H1 (cell line): ENCODE results near the gene FBXO44. TPM values are rescaled to one million over a fixed set of nuclear protein-coding genes. Genes with fewer than 3 reads are reported as not detected.

Source experiments
- ASH2L ChIP-seq: fragments of 200-600, 300-600 bp; sonication (generic); IDR thresholded peaks from one replicate; pipeline ENCODE4 v1.7.1; 2017; ENCODE audit warnings: low read length
- ATF3 ChIP-seq: IDR thresholded peaks from 2 replicates; pipeline ENCODE4 v1.6.1; 2011; ENCODE audit warnings: low read depth, mild to moderate bottlenecking, low read length; ENCODE audit not compliant: insufficient read depth
- BACH1 ChIP-seq: IDR thresholded peaks from 2 replicates; pipeline ENCODE4 v1.6.1; 2012; ENCODE audit warnings: low read length, improper control_type of control experiment
- CTBP2 ChIP-seq: IDR thresholded peaks from 2 replicates; pipeline ENCODE4 v1.7.0; 2011; ENCODE audit warnings: borderline replicate concordance, mild to moderate bottlenecking, moderate library complexity, mixed read lengths, low read length; ENCODE audit not compliant: insufficient read depth, insufficient read length
- EGR1 ChIP-seq: IDR thresholded peaks from 2 replicates; pipeline ENCODE4 v1.6.1; 2011; ENCODE audit warnings: low read depth, low read length, borderline replicate concordance
- EP300 ChIP-seq, 2 experiments: IDR thresholded peaks; 1 replicate in 1 of 2; 2 replicates in 1 of 2; pipeline ENCODE4 v1.6.1; 2011 to 2012; ENCODE audit warnings: low read depth in 2 of 2, low read length in 2 of 2, mild to moderate bottlenecking in 2 of 2, borderline replicate concordance in 1 of 2, inconsistent platforms in 1 of 2, moderate library complexity in 1 of 2
- FOSL1 ChIP-seq: IDR thresholded peaks from 2 replicates; pipeline ENCODE4 v1.6.1; 2011; ENCODE audit warnings: mild to moderate bottlenecking, low read depth, low read length, moderate library complexity; ENCODE audit not compliant: insufficient read depth
- HDAC2 ChIP-seq, 2 experiments: fragments of 300-600 bp in 1 of 2; sonication (generic) in 1 of 2; IDR thresholded peaks; 2 replicates each; pipeline ENCODE4 v1.6.1; 2011 to 2012; ENCODE audit warnings: low read depth in 2 of 2, low read length in 2 of 2, mild to moderate bottlenecking in 2 of 2, moderate library complexity in 2 of 2, borderline replicate concordance in 1 of 2, inconsistent platforms in 1 of 2
- KDM4A ChIP-seq: IDR thresholded peaks from one replicate; pipeline ENCODE4 v1.7.1; 2012; ENCODE audit warnings: low read depth, mild to moderate bottlenecking, moderate library complexity, low read length, inconsistent platforms; ENCODE audit not compliant: severe bottlenecking
- MAX ChIP-seq: IDR thresholded peaks from 2 replicates; pipeline ENCODE4 v1.6.1; 2012; ENCODE audit warnings: inconsistent platforms
- NANOG ChIP-seq: IDR thresholded peaks from 2 replicates; pipeline ENCODE4 v1.6.1; 2011; ENCODE audit warnings: low read length, low read depth, mild to moderate bottlenecking, inconsistent platforms; ENCODE audit not compliant: insufficient read depth, poor library complexity, severe bottlenecking
- NRF1 ChIP-seq: IDR thresholded peaks from 2 replicates; pipeline ENCODE4 v1.6.1; 2011; ENCODE audit warnings: mild to moderate bottlenecking, low read depth, low read length, improper control_type of control experiment
- PHF8 ChIP-seq: fragments of 200-600 bp; sonication (generic); conservative IDR thresholded peaks from 2 replicates; pipeline ENCODE4 v1.7.1; 2012; ENCODE audit warnings: low read depth, mild to moderate bottlenecking, inconsistent platforms, low read length, moderate library complexity
- POLR2A ChIP-seq, 2 experiments: IDR thresholded peaks; 1 replicate in 1 of 2; 2 replicates in 1 of 2; pipeline ENCODE4 v1.6.1; 2011; ENCODE audit warnings: low read depth in 2 of 2, low read length in 2 of 2, mild to moderate bottlenecking in 2 of 2; ENCODE audit errors: control extremely low read depth in 1 of 2
- SIN3A ChIP-seq, 2 experiments: IDR thresholded peaks in 1 of 2; conservative IDR thresholded peaks in 1 of 2; 2 replicates each; pipeline ENCODE4 v1.6.1; 2011 to 2012; ENCODE audit warnings: low read length in 2 of 2, improper control_type of control experiment in 1 of 2, low read depth in 1 of 2, mild to moderate bottlenecking in 1 of 2
- SIRT6 ChIP-seq: IDR thresholded peaks from one replicate; pipeline ENCODE4 v1.7.1; 2012; ENCODE audit warnings: low read length, inconsistent platforms
- SRF ChIP-seq: IDR thresholded peaks from 2 replicates; pipeline ENCODE4 v1.6.1; 2011; ENCODE audit warnings: mild to moderate bottlenecking, low read depth, low read length, moderate library complexity
- TAF1 ChIP-seq: IDR thresholded peaks from 2 replicates; pipeline ENCODE4 v1.6.1; 2011; ENCODE audit warnings: mild to moderate bottlenecking, low read depth, low read length
- TAF7 ChIP-seq: optimal IDR thresholded peaks from 2 replicates; pipeline ENCODE3; 2011; ENCODE audit warnings: low read depth, mild to moderate bottlenecking, inconsistent platforms, low read length, moderate library complexity, borderline replicate concordance
- YY1 ChIP-seq: IDR thresholded peaks from 2 replicates; pipeline ENCODE4 v1.6.1; 2011; ENCODE audit warnings: low read depth, mild to moderate bottlenecking, low read length
- polyA plus RNA-seq, 7 experiments: library from polyadenylated mRNA; depleted of rRNA in 3 of 7; stranded (reverse) in 5 of 7; unstranded in 2 of 7; fragments of >200 nt in 5 of 7; fragments of 200-250 nt in 2 of 7; gene quantifications; 1 replicate in 5 of 7; 2 replicates in 1 of 7; 4 replicates in 1 of 7; pipeline versions ENCODE4 v1.2.1 to v1.2.3, GENCODE V29; 2011 to 2013; ENCODE audit warnings: missing spikeins in 2 of 7, mixed read lengths in 2 of 7
- total RNA-seq: library from RNA; stranded (reverse); fragmentation: NEBNext Ultra II Directional; extraction: Animal tissue kit (Norgen Biotek cat#: 25700); gene quantifications from 2 replicates; pipeline ENCODE4 v1.2.1, GENCODE V29; 2021
- TF ChIP-seq, protein P1 (sequence below): IDR thresholded peaks from 2 replicates; pipeline ENCODE4 v1.6.1; 2012; ENCODE audit warnings: inconsistent platforms

FBXO44 gene
- total and polyA plus RNA-seq, 2 of the 8 experiments (the other 6 are each of a cell fraction or from before 2014, with no cell fraction given) = 27.0 to 27.2 TPM

DNA sequence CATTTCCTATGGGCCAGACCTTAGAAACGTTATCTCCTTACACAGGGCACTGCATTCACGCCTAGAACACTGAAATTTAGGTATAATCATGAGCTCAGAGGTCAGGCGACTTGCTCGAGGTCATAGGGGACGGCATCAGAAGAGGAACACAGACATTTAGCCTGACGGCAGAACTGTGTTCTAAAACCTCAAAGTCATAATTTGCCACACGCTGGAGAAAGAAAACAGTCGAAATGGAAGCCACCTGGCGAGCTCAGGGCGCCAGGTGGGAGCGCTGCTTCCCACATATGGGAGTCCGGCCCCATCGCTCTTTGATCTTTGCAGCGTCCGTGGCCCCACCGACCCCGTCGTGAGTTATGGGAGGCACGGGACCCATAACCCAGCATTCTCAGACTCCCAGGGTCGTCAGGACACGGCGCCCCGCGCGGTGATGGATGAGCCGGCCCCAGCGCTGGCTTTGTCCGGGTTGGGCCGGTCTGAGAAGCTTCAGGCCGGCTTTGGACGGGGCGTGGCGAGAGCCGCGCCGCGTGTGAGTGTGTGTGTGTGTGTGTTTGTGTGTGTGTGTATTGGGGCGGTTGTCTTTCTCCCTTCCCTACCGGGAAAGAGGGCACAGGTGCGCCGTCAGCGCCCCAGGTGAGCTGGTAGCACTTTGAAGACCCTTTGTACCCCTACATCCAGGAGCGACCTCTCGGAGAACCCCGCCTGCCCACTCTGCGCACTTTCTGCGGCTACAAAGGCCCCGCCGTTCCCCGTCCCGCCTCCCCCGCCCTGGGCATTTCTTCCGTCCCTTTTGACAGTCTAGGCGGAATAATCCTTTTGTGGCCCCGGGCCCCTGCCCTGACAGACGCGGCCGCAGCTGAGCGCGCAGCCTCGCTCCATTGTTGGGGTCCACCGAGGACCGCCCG lies 36.0 kb downstream of the FBXO44 start (continued):
- TF ChIP-seq NRF1 = no peak; the same call in 1 of the 2 replicates
- TF ChIP-seq FOSL1 = no peak
- TF ChIP-seq EP300 (IDR thresholded peaks at IDR 0.05; ENCODE audit: borderline replicate concordance in 1 of 2, low read depth in 2 of 2, low read length in 2 of 2) = peak in 1 of 2 experiments; percentile 36; a peak in 1 of 3 replicates
- TF ChIP-seq NANOG = no peak
- TF ChIP-seq BACH1 = no peak
- TF ChIP-seq, protein P1, sequence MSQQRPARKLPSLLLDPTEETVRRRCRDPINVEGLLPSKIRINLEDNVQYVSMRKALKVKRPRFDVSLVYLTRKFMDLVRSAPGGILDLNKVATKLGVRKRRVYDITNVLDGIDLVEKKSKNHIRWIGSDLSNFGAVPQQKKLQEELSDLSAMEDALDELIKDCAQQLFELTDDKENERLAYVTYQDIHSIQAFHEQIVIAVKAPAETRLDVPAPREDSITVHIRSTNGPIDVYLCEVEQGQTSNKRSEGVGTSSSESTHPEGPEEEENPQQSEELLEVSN = no peak
- TF ChIP-seq EGR1 = no peak
- TF ChIP-seq CTBP2 = no peak
- TF ChIP-seq POLR2A (IDR thresholded peaks at IDR 0.05; ENCODE audit: control extremely low read depth in 1 of 2, low read depth in 2 of 2, low read length in 2 of 2) = peak; percentile 57 to 65; a peak in 2 of 3 replicates
- no peak for TF ChIP-seq YY1
- no peak for TF ChIP-seq SIRT6
- peak; percentile 71 for TF ChIP-seq TAF1
- TF ChIP-seq SRF = no peak
- peak; percentile 52 for TF ChIP-seq TAF7
- 0 out of 2 replicates have a peak, but pooled peaks have one; percentile 31 for TF ChIP-seq MAX
- peak; percentile 9; the same call in 1 of the 2 replicates for TF ChIP-seq PHF8
- peak; percentile 26 to 76; a peak in 2 of 4 replicates for TF ChIP-seq SIN3A (conservative IDR thresholded peaks at IDR 0.05 in 1 of 2, IDR thresholded peaks at IDR 0.05 in 1 of 2; ENCODE audit: low read depth in 1 of 2, low read length in 2 of 2)
- no peak for TF ChIP-seq ASH2L
- 0 out of 4 replicates have a peak, but pooled peaks of 1 of the 2 experiments have one; percentile 74 for TF ChIP-seq HDAC2 (IDR thresholded peaks at IDR 0.05; ENCODE audit: borderline replicate concordance in 1 of 2, low read depth in 2 of 2, low read length in 2 of 2)
- TF ChIP-seq ATF3 = no peak
- TF ChIP-seq KDM4A = no peak
